ENCODE measurements around the gene TADA2B.

The TADA2B gene

DNA sequence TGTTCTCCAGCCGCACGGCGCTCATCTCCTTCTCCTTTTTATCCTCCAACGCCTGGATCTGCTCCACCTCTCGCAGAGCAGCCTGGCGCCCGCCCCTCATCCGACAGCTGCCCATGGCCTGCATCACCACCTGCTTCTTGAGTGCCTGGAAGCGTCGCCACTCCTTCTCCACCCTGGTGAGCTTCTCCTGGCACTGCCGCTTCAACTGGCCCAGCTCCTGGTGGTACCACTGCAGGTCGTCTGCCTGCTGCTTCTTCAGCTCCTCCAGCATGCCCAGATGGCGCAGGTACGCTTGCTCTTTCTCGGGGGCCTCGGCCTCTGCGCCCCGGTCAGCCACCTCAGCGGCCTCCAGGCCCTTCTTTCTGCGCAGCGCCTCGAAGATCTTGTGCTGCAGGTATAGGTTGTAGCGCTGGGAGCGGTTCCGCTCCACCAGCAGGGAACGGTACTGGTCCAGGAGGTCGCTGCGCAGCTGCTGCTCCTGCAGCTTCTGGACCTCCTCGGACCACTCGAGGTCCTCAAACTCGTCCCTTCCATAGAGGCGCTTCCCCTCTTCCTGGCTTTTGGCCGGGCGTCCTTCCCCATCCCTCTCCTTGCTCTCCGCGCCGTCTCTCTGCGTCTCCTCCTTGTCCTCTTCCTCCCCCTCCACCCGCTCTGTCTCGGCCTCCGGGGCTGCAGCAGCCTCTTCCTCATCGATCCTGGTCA lies 1.2 kb upstream of the TADA2B start:
- DNase-seq (ENCODE audit: low spot score) = peak; percentile 57

DNA sequence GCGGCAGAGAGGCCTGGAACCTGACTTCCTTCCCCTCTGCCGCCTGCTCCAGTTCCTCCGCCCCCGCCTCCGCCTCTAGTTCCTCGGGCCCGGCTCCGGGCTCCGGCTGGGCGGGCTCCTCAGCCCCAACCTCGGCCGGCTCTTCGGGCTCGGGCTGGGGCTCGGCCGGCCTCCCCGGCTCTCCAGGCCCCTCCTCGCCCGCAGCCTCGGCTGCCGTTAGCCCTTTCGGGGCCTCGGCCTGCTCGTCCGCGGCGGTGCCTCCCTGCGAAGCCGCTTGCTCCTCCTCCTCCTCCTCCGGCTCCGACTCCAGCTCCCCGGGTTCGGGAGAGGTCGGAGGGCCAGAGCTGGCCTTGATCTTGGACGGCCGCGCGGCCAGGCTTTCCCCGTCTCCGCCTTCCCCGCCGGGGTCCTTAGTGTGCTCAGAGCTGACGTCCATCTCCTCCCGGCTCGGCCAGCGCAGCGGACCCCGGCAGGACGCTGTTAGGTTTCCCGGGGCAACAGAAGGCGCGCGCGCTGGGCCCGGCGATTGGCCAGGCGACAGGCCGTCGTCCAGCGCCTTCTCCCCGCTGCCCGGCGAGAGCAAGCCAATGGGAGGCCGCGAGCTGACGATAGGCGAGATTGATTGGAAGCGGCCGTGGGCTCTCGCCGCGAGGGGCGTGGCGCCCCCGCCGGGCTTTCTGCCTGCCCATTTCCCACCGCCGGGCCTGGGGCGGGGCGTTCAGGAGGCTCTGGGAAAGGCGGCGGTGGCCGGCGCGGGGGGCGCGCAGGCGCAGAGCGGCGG lies 479 bp upstream of the TADA2B start:
- peak; percentile 98 for DNase-seq (ENCODE audit: low spot score)

DNA sequence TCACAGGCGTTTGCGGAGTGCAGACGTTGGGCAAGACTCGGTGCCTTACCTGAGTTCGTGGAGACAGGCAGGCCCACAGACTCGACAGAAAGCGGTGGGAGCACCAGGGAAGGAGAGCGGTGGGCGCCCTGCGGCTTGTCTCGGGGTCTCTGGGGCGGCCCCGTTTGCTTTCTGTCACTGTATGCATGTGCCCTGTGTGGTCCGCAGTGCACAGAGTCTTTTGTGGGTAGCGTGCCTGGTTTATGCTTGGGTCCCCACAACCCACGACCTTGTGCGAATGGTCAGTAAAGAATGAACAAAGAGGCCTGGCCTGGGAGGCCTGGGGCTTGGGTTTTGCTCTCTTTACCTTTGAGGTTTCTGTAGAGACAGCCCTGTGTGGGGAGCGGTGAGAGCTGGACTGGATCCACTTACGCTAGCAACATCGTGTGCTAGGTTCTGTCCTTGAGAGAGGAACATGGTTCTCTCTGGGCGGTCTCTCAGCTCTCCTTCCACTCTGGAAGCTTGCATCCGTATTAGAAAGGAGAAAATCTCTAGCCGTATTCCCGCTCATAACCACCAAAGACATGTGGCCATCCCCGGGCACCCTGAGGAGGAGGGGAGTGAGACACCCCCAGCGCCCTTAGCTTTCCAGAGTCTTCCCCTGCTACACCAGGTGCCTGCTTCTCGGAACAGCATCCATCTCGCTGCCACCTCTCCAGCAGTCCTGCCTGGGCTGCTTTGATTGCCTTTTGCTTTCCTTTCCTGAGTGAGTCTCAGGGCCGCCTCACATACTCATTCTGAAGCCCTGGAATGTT lies 1.2 kb downstream of the TADA2B start:
- DNase-seq (ENCODE audit: low spot score) = no peak

- DNase-seq (ENCODE audit: low spot score) = no peak
Observed at GRCh38 chr4:7045553-7045952, 2.4 kb downstream of the TADA2B start.

- no peak for DNase-seq (ENCODE audit: low spot score)
Observed at GRCh38 chr4:7045961-7046921, 3.1 kb downstream of the TADA2B start.

DNA sequence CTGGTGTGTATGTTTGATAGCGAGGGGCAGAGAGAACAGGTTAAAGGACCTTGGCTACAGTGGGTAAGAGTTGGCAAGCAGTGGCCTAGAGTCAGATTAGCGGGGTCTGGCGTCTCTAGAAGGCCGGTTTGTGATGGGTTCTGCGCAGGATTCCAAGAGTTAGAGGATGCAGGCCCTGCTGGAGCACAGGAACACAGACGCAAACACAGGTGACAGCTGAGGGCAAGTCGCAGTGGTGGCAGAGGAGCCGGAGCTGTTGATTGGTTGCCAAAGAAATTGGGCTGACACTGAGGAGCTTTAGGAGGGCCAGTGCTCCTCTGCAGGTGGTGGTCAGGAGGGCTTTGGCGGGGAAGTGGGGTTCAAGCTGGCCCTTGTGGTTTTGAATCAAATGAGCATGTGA lies 3.8 kb downstream of the TADA2B start:
- no peak for DNase-seq (ENCODE audit: low spot score)

DNA sequence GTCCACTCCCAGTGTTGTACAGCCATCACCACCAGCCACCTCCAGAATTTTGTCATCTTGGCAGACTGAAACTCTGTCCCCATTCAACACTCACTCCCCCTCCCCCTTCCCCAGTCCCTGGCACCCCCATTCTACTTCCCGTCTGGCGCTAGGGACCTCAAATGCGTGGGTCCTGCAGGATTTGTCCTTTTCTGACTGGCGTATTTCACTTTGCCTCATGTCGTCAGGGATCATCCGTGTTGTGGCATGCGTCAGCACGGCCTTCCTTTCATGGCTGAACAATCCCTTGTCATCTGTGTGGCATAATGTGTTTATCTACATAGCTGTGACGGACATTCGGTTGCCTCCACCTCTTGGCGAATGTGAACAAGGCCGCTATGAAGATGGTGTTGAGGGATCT lies 5.5 kb downstream of the TADA2B start:
- no peak for DNase-seq (ENCODE audit: low spot score)

GRCh38 chr4:7049295-7049694 lies 6.1 kb downstream of the TADA2B start:
- no peak for DNase-seq (ENCODE audit: low spot score)

GRCh38 chr4:7049739-7050138 lies 6.6 kb downstream of the TADA2B start:
- DNase-seq (ENCODE audit: low spot score) = no peak

- no peak for DNase-seq (ENCODE audit: low spot score)
Observed at GRCh38 chr4:7050481-7051143, 7.4 kb downstream of the TADA2B start.

GRCh38 chr4:7051144-7051495 lies 7.9 kb downstream of the TADA2B start:
- DNase-seq (ENCODE audit: low spot score) = no peak

DNA sequence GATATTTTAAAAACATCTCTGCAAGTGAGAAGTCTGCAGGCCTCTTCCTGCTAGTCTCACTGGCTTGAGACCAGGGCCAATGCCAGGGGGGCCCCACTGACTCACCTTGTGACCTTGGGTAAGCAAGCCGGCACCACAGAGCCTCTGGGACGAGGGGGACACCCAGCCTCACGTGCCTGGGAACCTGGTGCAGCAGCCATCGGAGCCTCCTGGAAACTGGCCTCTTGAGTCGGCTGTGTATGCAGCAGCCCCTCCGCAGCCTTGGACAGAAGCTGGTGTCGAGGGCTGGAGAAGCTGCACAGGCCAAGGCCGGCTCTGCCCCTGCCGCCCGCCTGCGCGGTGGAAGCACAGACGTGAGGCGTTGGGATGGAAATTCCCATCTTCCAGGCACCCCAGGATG lies 8.7 kb downstream of the TADA2B start:
- no peak for DNase-seq (ENCODE audit: low spot score)

- no peak for DNase-seq (ENCODE audit: low spot score)
Observed at GRCh38 chr4:7052313-7052712, 9.1 kb downstream of the TADA2B start.

DNA sequence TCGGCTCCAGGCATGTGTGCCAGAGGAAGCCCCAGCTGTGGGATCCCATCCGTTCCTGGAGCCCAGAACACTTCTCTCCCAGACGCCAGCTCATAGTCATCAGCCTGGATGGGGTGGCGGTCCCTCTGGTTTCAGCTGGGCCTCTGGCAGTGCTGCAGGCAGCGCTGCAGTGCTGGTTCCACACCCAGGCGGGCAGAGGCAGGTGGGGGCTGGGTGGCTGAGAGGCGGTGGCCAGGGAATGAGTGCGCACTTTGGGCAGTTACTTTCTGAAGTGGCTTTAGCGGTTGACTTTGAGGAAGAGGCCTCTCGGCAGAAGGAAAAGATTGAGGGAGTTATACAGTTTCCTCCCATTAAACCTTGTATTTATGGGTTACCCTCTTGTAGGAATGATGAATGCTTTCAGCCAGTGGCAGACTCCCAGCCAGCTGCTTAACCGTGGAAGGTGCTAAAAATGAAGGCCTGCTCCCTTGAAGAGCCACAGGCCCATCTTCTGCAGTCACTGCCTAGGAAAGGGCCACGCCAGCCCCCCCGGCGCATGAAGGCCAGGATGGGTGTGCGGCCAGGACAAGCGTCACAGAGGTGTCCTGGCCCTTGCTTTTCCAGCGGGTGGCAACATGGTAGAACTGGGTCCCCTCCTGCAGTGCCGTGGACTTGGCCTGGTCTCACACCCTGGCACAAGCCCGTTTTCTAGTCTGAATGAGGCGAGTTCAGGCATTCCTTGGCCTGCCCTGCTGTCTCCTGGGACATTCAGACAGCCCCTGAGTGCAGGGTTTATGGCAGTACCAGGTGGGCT lies 9.9 kb downstream of the TADA2B start:
- peak; percentile 64 for DNase-seq (ENCODE audit: low spot score)

GRCh38 chr4:7054106-7054880 lies 11.1 kb downstream of the TADA2B start:
- DNase-seq (ENCODE audit: low spot score) = no peak

- no peak for DNase-seq (ENCODE audit: low spot score)
Observed at GRCh38 chr4:7055111-7055989, 12.2 kb downstream of the TADA2B start.

- no peak for DNase-seq (ENCODE audit: low spot score)
Observed at GRCh38 chr4:7055990-7056325, 12.8 kb downstream of the TADA2B start.

DNA sequence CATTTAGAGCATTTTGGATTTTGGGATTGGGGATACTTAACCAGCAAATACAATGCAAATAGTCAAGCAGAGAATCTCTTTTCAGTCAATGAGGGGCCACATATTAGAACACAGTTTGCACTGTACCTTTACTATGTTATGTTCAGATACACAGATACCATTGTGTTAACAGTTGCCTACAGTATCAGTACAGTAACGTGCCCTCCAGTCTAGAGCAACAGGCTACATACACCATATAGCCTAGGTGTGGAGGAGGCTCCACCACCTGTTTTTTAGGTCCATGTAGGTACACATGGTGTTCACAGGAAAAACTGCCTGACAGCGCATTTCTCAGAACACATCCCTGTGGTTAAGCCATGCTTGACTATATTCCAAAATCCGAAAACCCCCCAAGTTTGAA lies 15.6 kb downstream of the TADA2B start:
- no peak for DNase-seq (ENCODE audit: low spot score)

DNA sequence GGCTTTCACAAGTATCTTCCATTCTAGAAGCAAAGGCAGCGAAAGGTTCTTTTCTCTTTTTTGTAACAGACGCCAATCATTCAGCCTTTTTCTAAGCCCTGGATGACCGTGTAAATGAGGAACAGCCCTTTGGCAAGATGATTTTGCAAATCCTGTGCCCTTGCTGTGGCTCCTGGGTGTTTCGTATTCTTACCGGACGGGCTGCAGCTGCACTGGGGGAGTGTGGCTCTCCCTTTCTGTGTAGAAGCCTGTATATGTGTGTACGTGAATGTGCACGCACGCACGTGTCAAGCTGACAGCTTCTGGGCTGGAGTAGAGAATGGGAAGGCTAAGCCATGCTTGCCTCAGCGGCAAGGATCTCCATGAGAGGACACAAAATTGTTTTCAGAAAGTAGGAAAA lies 16.5 kb downstream of the TADA2B start:
- DNase-seq (ENCODE audit: low spot score) = no peak

All from Ammon's horn (tissue), 1 donor.